HL-60 (cell line): ENCODE data around the gene PLPP3.

ENCODE experiments used
- CTCF ChIP-seq: IDR thresholded peaks from one replicate; pipeline ENCODE4 v1.5.1; 2011; ENCODE audit warnings: low read length, control low read depth, inconsistent platforms; ENCODE audit not compliant: insufficient read depth
- GABPA ChIP-seq: IDR thresholded peaks from 2 replicates; pipeline ENCODE4 v1.6.1; 2012; ENCODE audit warnings: low read depth
- POLR2AphosphoS5 ChIP-seq: IDR thresholded peaks from 2 replicates; pipeline ENCODE4 v1.6.1; 2012; ENCODE audit warnings: low read depth
- REST ChIP-seq: IDR thresholded peaks from 2 replicates; pipeline ENCODE4 v1.6.1; 2012; ENCODE audit warnings: low read depth; ENCODE audit not compliant: insufficient replicate concordance

- no peak for TF ChIP-seq REST
- no peak for TF ChIP-seq CTCF
- no peak for TF ChIP-seq POLR2AphosphoS5
- no peak for TF ChIP-seq GABPA
These were observed 15.8 kb downstream of the PLPP3 start for GRCh38 chr1:56563568-56563967.
